GM12878 (cell line): Measurements from ENCODE around the gene INO80. TPM values are rescaled to one million over a fixed set of nuclear protein-coding genes. Genes with fewer than 3 reads are reported as not detected.

Experiments used
- ATAC-seq: fragments of 200-7000 bp; cut with Tn5 transposase; 3 replicates; pipeline ENCODE4 v1.9.1; 2020; ENCODE audit warnings: mild to moderate bottlenecking, moderate library complexity
- BruUV-seq: library from RNA; stranded (reverse); fragments of 400-500 nt; replicated peaks from 2 replicates; lab custom pipeline; 2021; lab: Mats Ljungman, UMichigan
- CTCF ChIA-PET: fragments of 300-600 bp; sonication (Branson Sonifier 250); formaldehyde crosslinking; extraction: SDS; loops from one replicate; lab custom pipeline; 2021; ENCODE audit warnings: inconsistent platforms; lab: Yijun Ruan, JAX
- POLR2A ChIA-PET: fragments of 350-600 bp; formaldehyde crosslinking; extraction: SDS; loops from one replicate; lab custom pipeline; 2021; ENCODE audit warnings: inconsistent platforms; lab: Charles Lee
- RAD21 ChIA-PET: fragments of 300-600 bp; sonication (Branson Sonifier 250); formaldehyde crosslinking; loops from one replicate; lab custom pipeline; 2023; ENCODE audit warnings: antibody characterized with exemption; ENCODE audit not compliant: unreplicated experiment; lab: Charles Lee
- SMC1A ChIA-PET: fragments of 300-600 bp; sonication (Branson Sonifier 250); formaldehyde crosslinking; loops from one replicate; lab custom pipeline; 2023; ENCODE audit not compliant: unreplicated experiment, uncharacterized antibody; lab: Charles Lee
- DNase-seq: peaks from one replicate; pipeline ENCODE4 v3.0.0-alpha.2; 2011; ENCODE audit warnings: low read depth, low spot score
- FAIRE-seq: peaks from 3 replicates; lab custom pipeline; 2011; peaks lifted over from hg19 to GRCh38; lab: Jason Lieb, UNC
- H2AFZ ChIP-seq: 2 replicates; pipeline ENCODE4 v1.6.0; 2011; ENCODE audit warnings: low read depth, low read length, control low read depth; ENCODE audit not compliant: control insufficient read depth
- H3K27ac ChIP-seq: 2 replicates; pipeline ENCODE4 v1.5.1; 2011; ENCODE audit warnings: control low read depth; ENCODE audit not compliant: control insufficient read depth, insufficient read depth
- H3K27me3 ChIP-seq, 2 experiments: replicated peaks in 1 of 2; 2 replicates each; pipeline versions ENCODE4 v1.6.0 to v1.6.1; 2011; ENCODE audit warnings: low read length in 1 of 2; ENCODE audit not compliant: control insufficient read depth in 2 of 2, insufficient read depth in 2 of 2
- H3K36me3 ChIP-seq, 2 experiments: 2 replicates each; pipeline ENCODE4 v1.5.1; 2011; ENCODE audit warnings: low read length in 1 of 2; ENCODE audit not compliant: control insufficient read depth in 2 of 2, insufficient read depth in 2 of 2
- H3K4me1 ChIP-seq: 2 replicates; pipeline ENCODE4 v1.6.1; 2011; ENCODE audit warnings: mild to moderate bottlenecking, low read length, moderate library complexity, mixed read lengths; ENCODE audit not compliant: control insufficient read depth, insufficient read depth
- H3K4me2 ChIP-seq: 2 replicates; pipeline ENCODE4 v1.6.0; 2011; ENCODE audit warnings: control low read depth; ENCODE audit not compliant: control insufficient read depth, insufficient read depth
- H3K4me3 ChIP-seq: fragments of 200-600 bp; sonication (generic); 2 replicates; pipeline ENCODE4 v1.5.1; 2016
- H3K79me2 ChIP-seq: 2 replicates; pipeline ENCODE4 v1.6.0; 2011; ENCODE audit warnings: low read length; ENCODE audit not compliant: control insufficient read depth, insufficient read depth
- H3K9ac ChIP-seq: 2 replicates; pipeline ENCODE4 v1.8.0; 2011; ENCODE audit warnings: low read length, control low read depth, mixed read lengths; ENCODE audit not compliant: control insufficient read depth, insufficient read depth
- H3K9me3 ChIP-seq: replicated peaks from 3 replicates; pipeline ENCODE4 v1.5.1; 2011; ENCODE audit warnings: mild to moderate bottlenecking, low read length; ENCODE audit not compliant: control insufficient read depth, insufficient read depth
- H4K20me1 ChIP-seq: 2 replicates; pipeline ENCODE4 v1.6.0; 2011; ENCODE audit not compliant: control insufficient read depth, insufficient read depth
- CHD1 ChIP-seq: IDR thresholded peaks from 2 replicates; pipeline ENCODE4 v1.6.1; 2012; ENCODE audit warnings: low read depth, low read length, improper control_type of control experiment
- EED ChIP-seq: sonication (generic); IDR thresholded peaks from 2 replicates; pipeline ENCODE4 v1.6.1; 2016; ENCODE audit warnings: antibody characterized with exemption, low read depth
- HDGF ChIP-seq: fragments of 450-650 bp; IDR thresholded peaks from 2 replicates; pipeline ENCODE4 v1.6.1; 2016; ENCODE audit warnings: antibody characterized with exemption
- IRF4 ChIP-seq: IDR thresholded peaks from 2 replicates; pipeline ENCODE4 v1.6.1; 2011; ENCODE audit warnings: low read depth, low read length
- KDM1A ChIP-seq: fragments of 200-600 bp; sonication (generic); IDR thresholded peaks from 2 replicates; pipeline ENCODE4 v1.6.1; 2016; ENCODE audit warnings: borderline replicate concordance
- PBX3 ChIP-seq: IDR thresholded peaks from 2 replicates; pipeline ENCODE4 v1.6.1; 2011; ENCODE audit warnings: mild to moderate bottlenecking, low read depth, low read length, moderate library complexity; ENCODE audit not compliant: insufficient replicate concordance
- PKNOX1 ChIP-seq: fragments of 450-650 bp; IDR thresholded peaks from 2 replicates; pipeline ENCODE4 v1.6.1; 2016; ENCODE audit warnings: mild to moderate bottlenecking
- RELA ChIP-seq: fragments of 450-650 bp; IDR thresholded peaks from 2 replicates; pipeline ENCODE4 v1.8.0; 2014; ENCODE audit warnings: borderline replicate concordance; ENCODE audit not compliant: partially characterized antibody
- SREBF1 ChIP-seq: IDR thresholded peaks from 2 replicates; pipeline ENCODE4 v1.6.1; 2012; ENCODE audit warnings: mild to moderate bottlenecking, low read length
- TCF7 ChIP-seq: IDR thresholded peaks from 2 replicates; pipeline ENCODE4 v1.6.1; 2014; ENCODE audit warnings: antibody characterized with exemption, borderline replicate concordance
- ZNF592 ChIP-seq: fragments of 450-650 bp; IDR thresholded peaks from 2 replicates; pipeline ENCODE4 v1.6.1; 2017; ENCODE audit warnings: mild to moderate bottlenecking, moderate library complexity
- ZSCAN29 ChIP-seq: fragments of 450-650 bp; IDR thresholded peaks from 2 replicates; pipeline ENCODE4 v1.6.1; 2017; ENCODE audit warnings: mild to moderate bottlenecking, moderate library complexity
- WGBS: methylation state at CpG from one replicate; pipeline ENCODE4 v1.1.6; 2016; ENCODE audit warnings: low lambda C conversion rate; ENCODE audit not compliant: insufficient replicate concordance, insufficient coverage; ENCODE audit errors: missing lambda C conversion rate; 5-methylcytosine and 5-hydroxymethylcytosine counted together
- in situ Hi-C: fragments of 300-500 bp; cut with MboI; formaldehyde crosslinking; loops from 9 replicates; pipeline ENCODE4 v1.14.3; 2018; ENCODE audit warnings: mixed read lengths
- intact Hi-C: fragments of 100-400 bp; cut with micrococcal nuclease; formaldehyde crosslinking; loops from one replicate; pipeline ENCODE4 v1.14.2; 2022; ENCODE audit not compliant: unreplicated experiment
- polyA plus RNA-seq, 11 experiments: library from polyadenylated mRNA; depleted of rRNA in 4 of 11; unstranded in 6 of 11; stranded (reverse) in 5 of 11; fragments of >200 nt; fragmentation: Nextera tagmentation in 4 of 11; fragmentation: Illumina TruSeq in 1 of 11; extraction: Ambion mirVana in 4 of 11; extraction: Trizol in 1 of 11; gene quantifications; 1 replicate in 1 of 11; 2 replicates in 10 of 11; pipeline versions ENCODE4 v1.2.1 to v1.2.3, GENCODE V29; 2011 to 2016; ENCODE audit warnings: inconsistent platforms in 2 of 11, missing spikeins in 2 of 11, low read depth in 1 of 11
- total RNA-seq, 4 experiments: library from RNA; depleted of rRNA in 3 of 4; stranded (reverse); fragments of >200 nt in 3 of 4; fragmentation: Illumina TruSeq in 1 of 4; extraction: Trizol in 1 of 4; gene quantifications; 2 replicates each; pipeline versions ENCODE4 v1.2.1 to v1.2.3, GENCODE V29; 2013 to 2021

The INO80 gene
- total and polyA plus RNA-seq, 10 of the 15 experiments (the other 5 are each of a cell fraction or from before 2014, with no cell fraction given) = 4.5 to 25.0 (median 14.2) TPM

GRCh38 chr15:40959331-40960141 lies 156.5 kb downstream of the INO80 start:
- WGBS = 56% methylated on average over 22 of the region's 22 CpGs
- BruUV-seq = no TSS peak
- in situ Hi-C loops (no loop called here), intact Hi-C loops (no loop called here)
- no peak overlapping the region for H3K4me3 ChIP-seq
- no peaks in the 10 kb centered on the region for H3K9me3 ChIP-seq
- TF ChIP-seq KDM1A = no peak
- no peak for TF ChIP-seq HDGF
- no peak for TF ChIP-seq RELA
- TF ChIP-seq TCF7 = no peak
- no peak for TF ChIP-seq CHD1
- no peak for TF ChIP-seq SREBF1
- TF ChIP-seq ZNF592 = no peak
- TF ChIP-seq EED = no peak
- no peak for TF ChIP-seq PBX3
- no peak for TF ChIP-seq IRF4
- no peak for TF ChIP-seq ZSCAN29
- no peak for TF ChIP-seq PKNOX1
- H3K9ac ChIP-seq = no peak overlapping the region
- no peaks in the 10 kb centered on the region for H3K79me2 ChIP-seq
- H3K4me2 ChIP-seq = no peak overlapping the region
- FAIRE-seq (no peak), ATAC-seq (peak; percentile 22; the same call in 1 of the 3 replicates), DNase-seq (no peak)
- no peaks in the 10 kb centered on the region for H4K20me1 ChIP-seq
- ChIA-PET CTCF (no interaction called here), POLR2A (no interaction called here), RAD21 (no interaction called here), SMC1A (interaction anchor here (0.6 kb wide), 1 partner anchor 156 kb away, joined by 4 read pairs; no protein-coding TSS in a partner anchor)
- H3K27me3 ChIP-seq = no peaks in the 10 kb centered on the region
- no peaks in the 10 kb centered on the region for H3K4me1 ChIP-seq
- H3K36me3 ChIP-seq = no peaks in the 10 kb centered on the region
- no peak overlapping the region for H2AFZ ChIP-seq
- no peak overlapping the region for H3K27ac ChIP-seq
